GM19238 (cell line): ENCODE data around the gene DNMT3L.
"Not testable (repeated sequence)": the region's sequence is repeated elsewhere in the genome, so short reads cannot be mapped to it uniquely, and the experiment has no call there.

Experiments
- DNase-seq: peaks from one replicate; pipeline ENCODE4 v3.0.0; 2011; ENCODE audit warnings: low spot score; ENCODE audit not compliant: insufficient read length

The DNMT3L gene

GRCh38 chr21:44261675-44262295, at the start of gene DNMT3L:
TSS of gene DNMT3L (minus strand) at chr21:44261897. CDS start at chr21:44261259, 638 bp downstream.
- no peak for DNase-seq

GRCh38 chr21:44310628-44311507, 49.2 kb upstream of the DNMT3L start:
- DNase-seq = no peak

- DNase-seq = no peak
Observed at GRCh38 chr21:44306936-44307704, 45.4 kb upstream of the DNMT3L start.

GRCh38 chr21:44305691-44306090, 44.0 kb upstream of the DNMT3L start:
- DNase-seq = no peak

- DNase-seq = no peak
Observed at GRCh38 chr21:44304877-44305293, 43.2 kb upstream of the DNMT3L start.

- no peak for DNase-seq
Observed at GRCh38 chr21:44304011-44304616, 42.4 kb upstream of the DNMT3L start.

- DNase-seq = no peak
Observed at GRCh38 chr21:44303490-44303981, 41.8 kb upstream of the DNMT3L start.

GRCh38 chr21:44302573-44303401, 41.1 kb upstream of the DNMT3L start:
- DNase-seq = not testable (repeated sequence)

- DNase-seq = no peak
Observed at GRCh38 chr21:44301961-44302406, 40.3 kb upstream of the DNMT3L start.

- no peak for DNase-seq
Observed at GRCh38 chr21:44301141-44301540, 39.4 kb upstream of the DNMT3L start.

GRCh38 chr21:44300262-44300959, 38.7 kb upstream of the DNMT3L start:
- peak; percentile 92 for DNase-seq

GRCh38 chr21:44299458-44300261, 38.0 kb upstream of the DNMT3L start, which contains the start of gene PFKL:
TSS of gene PFKL (plus strand) at chr21:44300053. CDS start at chr21:44300106, 53 bp downstream.
- DNase-seq = peak; percentile 97

GRCh38 chr21:44299085-44299457, 37.4 kb upstream of the DNMT3L start:
- DNase-seq = no peak

- no peak for DNase-seq
Observed at GRCh38 chr21:44298301-44298700, 36.6 kb upstream of the DNMT3L start.

- peak; percentile 92 for DNase-seq
Observed at GRCh38 chr21:44297525-44298290, 36.0 kb upstream of the DNMT3L start.

- no peak for DNase-seq
Observed at GRCh38 chr21:44296916-44297315, 35.2 kb upstream of the DNMT3L start.

GRCh38 chr21:44296103-44296519, 34.4 kb upstream of the DNMT3L start:
- DNase-seq = no peak

GRCh38 chr21:44295646-44296045, 33.9 kb upstream of the DNMT3L start:
- no peak for DNase-seq
